NCI-H2196 treated with DMSO at 0.1 percent for 48 hours (cell line): Measurements from ENCODE around the gene RHAG.

ENCODE experiments used
- DNase-seq: peaks from one replicate; lab custom pipeline; 2025; ENCODE audit not compliant: unreplicated experiment; lab: John Stamatoyannopoulos, UW

RHAG gene

DNA sequence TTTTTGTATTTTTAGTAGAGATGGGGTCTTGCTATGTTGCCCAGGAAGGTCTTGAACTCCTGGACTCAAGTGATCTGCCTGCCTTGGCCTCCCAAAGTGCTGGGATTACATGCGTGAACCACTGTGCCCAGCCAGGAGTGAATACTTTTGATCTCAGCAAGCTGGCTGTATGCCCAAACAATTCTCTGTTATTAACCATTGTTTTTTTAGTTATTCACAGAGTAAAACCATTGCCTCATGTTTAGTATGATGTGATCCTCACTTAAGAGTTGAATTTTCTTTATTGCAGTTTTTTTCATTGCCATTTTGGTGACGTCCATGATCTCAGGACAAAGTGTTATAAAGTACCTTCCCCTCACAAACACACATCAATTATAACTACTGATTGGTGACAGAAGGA lies 71.4 kb downstream of the RHAG start:
- DNase-seq = no peak

DNA sequence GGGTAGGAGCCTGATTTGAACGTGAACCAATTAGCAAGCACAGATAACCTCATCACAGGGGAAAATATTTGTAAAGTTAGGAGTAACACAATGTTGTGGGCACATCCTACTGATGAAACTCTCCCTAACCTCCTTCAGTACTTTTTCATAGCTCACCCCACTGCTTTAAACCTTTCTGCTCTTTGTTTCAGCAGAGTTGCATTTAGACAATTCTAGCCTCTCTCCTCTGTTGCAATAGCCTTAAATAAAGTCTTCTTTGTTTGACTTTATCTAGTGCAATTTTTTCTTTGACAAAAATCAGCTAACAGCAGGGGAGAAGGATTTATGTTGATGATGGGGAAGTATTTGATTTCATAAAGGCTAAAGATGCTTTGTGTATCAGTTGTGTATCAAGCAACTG lies 72.1 kb downstream of the RHAG start:
- no peak for DNase-seq

GRCh38 chr6:49563006-49563886 lies 73.4 kb downstream of the RHAG start:
- DNase-seq = no peak

DNA sequence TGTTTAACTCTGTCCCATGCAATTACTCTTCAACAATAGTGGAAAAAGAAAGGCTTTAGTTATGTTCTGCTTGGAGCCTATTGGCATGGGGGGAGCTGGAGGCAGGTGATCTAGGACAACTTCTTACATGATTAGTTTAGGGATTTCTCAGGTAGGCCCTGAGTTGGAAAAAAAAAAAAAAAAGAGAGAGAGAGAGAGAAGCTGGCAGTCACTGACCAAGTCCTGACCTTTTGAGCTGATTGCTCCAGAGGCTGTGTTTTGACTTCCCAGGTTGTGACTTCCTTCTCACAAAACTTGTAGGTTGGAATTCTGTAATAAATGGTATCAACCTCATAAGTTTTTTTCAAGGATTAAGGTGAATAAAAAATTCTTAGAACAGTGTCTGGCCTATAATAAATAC lies 78.4 kb downstream of the RHAG start:
- DNase-seq = no peak

GRCh38 chr6:49557177-49557576 lies 79.5 kb downstream of the RHAG start:
- no peak for DNase-seq

- peak; percentile 59 for DNase-seq
These were observed 80.2 kb downstream of the RHAG start for GRCh38 chr6:49556429-49556837.

GRCh38 chr6:49555951-49556350 lies 80.7 kb downstream of the RHAG start:
- DNase-seq = no peak
